Heart right ventricle (tissue), 16 donors: ENCODE data around the gene GSTT2B. TPM values are rescaled to one million over a fixed set of nuclear protein-coding genes. Genes with fewer than 3 reads are reported as not detected.
"Not testable (repeated sequence)": the region's sequence is repeated elsewhere in the genome, so short reads cannot be mapped to it uniquely, and the experiment has no call there.

Experiments used
- ATAC-seq, 8 donors: fragments of 200-7000 bp; cut with Tn5 transposase; one replicate each; pipeline ENCODE4 v1.9.1; 2020; ENCODE audit warnings: mild to moderate bottlenecking in 8 of 8, moderate library complexity in 8 of 8, moderate number of reproducible peaks in 1 of 8
- DNase-seq, 2 donors: peaks; one replicate each; pipeline ENCODE4 v3.0.0-alpha.2; 2020
- H3K27ac ChIP-seq, 10 donors: fragments of 200-600 bp; sonication (generic) in 2 of 10; one replicate each; pipeline versions ENCODE4 v1.5.0 to v1.8.0; 2020 to 2022; ENCODE audit warnings: mild to moderate bottlenecking in 3 of 10
- H3K27me3 ChIP-seq, 7 donors: fragments of 200-600 bp; one replicate each; pipeline ENCODE4 v1.8.0; 2021 to 2022; ENCODE audit warnings: mild to moderate bottlenecking in 2 of 7
- H3K36me3 ChIP-seq, 9 donors: fragments of 200-600 bp; sonication (generic) in 1 of 9; one replicate each; pipeline versions ENCODE4 v1.5.0 to v1.8.0; 2020 to 2022; ENCODE audit warnings: mild to moderate bottlenecking in 2 of 9
- H3K4me1 ChIP-seq, 9 donors: fragments of 200-600 bp; sonication (generic) in 1 of 9; one replicate each; pipeline versions ENCODE4 v1.5.0 to v1.8.0; 2020 to 2022; ENCODE audit warnings: mild to moderate bottlenecking in 4 of 9
- H3K4me3 ChIP-seq, 10 donors: fragments of 200-600 bp; sonication (generic) in 2 of 10; one replicate each; pipeline versions ENCODE4 v1.5.0 to v1.8.0; 2020 to 2022; ENCODE audit warnings: mild to moderate bottlenecking in 7 of 10, moderate library complexity in 2 of 10
- H3K9me3 ChIP-seq, 11 donors: fragments of 200-600 bp in 10 of 11; sonication (generic) in 2 of 11; one replicate each; pipeline versions ENCODE4 v1.5.0 to v1.8.0; 2013 to 2022; ENCODE audit warnings: mild to moderate bottlenecking in 2 of 11, control low read depth in 1 of 11, moderate library complexity in 1 of 11
- WGBS, 2 donors: extraction: QIAGEN DNeasy Blood & Tissue Kit; methylation state at CpG; one replicate each; pipeline ENCODE4 v1.1.7; 2013; ENCODE audit warnings: inconsistent platforms in 1 of 2; 5-methylcytosine and 5-hydroxymethylcytosine counted together
- intact Hi-C, 10 donors: fragments of 100-400 bp; cut with DNase I; formaldehyde crosslinking; loops; one replicate each; pipeline versions ENCODE4 v1.11.1 to v1.14.2; 2022
- long read RNA-seq, 3 donors: library from polyadenylated mRNA; unstranded; transcript quantifications; one replicate each; pipeline ENCODE4 v2.0.0, GENCODE V29; 2020 to 2021
- polyA plus RNA-seq, 2 donors: library from polyadenylated mRNA; stranded (reverse); fragments of 200-250 nt; gene quantifications; one replicate each; pipeline ENCODE4 v1.2.3, GENCODE V29; 2013
- total RNA-seq, 10 donors: library from RNA; stranded (reverse); fragmentation: NEBNext Ultra II Directional in 3 of 10; extraction: Animal tissue kit (Norgen Biotek cat#: 25700) in 3 of 10; gene quantifications; one replicate each; pipeline versions ENCODE4 v1.2.1 to v1.2.4, GENCODE V29; 2021 to 2023
- TF ChIP-seq, protein P1 (sequence below), 9 donors: fragments of 200-600 bp; sonication (generic) in 2 of 9; IDR thresholded peaks; one replicate each; pipeline versions ENCODE4 v1.5.0 to v1.8.0; 2021 to 2022; ENCODE audit warnings: antibody characterized with exemption in 9 of 9, mild to moderate bottlenecking in 5 of 9, moderate library complexity in 1 of 9
- donor health status: Arrhythmogenic right ventricular cardiomyopathy.
- donor health status: ischemic (EF 13 %, LVEDD 7.1; RV severe dilation, severe dysfunction).
- donor health status: healthy with polysubstance abuse.
- donor health status: DM: no; HTN: yes; CAD: no.
- donor health status: DM: no; HTN: no; CAD: no.
- donor health status: ischemic (EF 25% LVEDD 6.9; RV normal size, moderate dysfunction).
- donor health status: ischemic (EF 25% LVEDD 5.7; RV mildly dilated, moderate dysfunction).
- donor health status: healthy.
- donor health status: DM: yes; HTN: yes; CAD: no.
- donor health status: Ischemic cardiomyopathy.
- donor health status: ischemic (EF 35%, LVEDD 5.7; RV mildly dilated, moderate dysfunction).
- donor health status: nonischemic (EF 11% LVEDD 7.7; RV severe dilation, severe dysfunction).
- donor health status: DM: yes; HTN: yes; CAD: no.
- donor health status: PGD.
- donor health status: ischemic (EF 29% LVEDD 5.4; RV normal size, mild dysfunction).
- donor health status: nonischemic (EF 23%, LVEDD 6.1; RV moderate dilation, normal function).

GSTT2B gene, protein sequence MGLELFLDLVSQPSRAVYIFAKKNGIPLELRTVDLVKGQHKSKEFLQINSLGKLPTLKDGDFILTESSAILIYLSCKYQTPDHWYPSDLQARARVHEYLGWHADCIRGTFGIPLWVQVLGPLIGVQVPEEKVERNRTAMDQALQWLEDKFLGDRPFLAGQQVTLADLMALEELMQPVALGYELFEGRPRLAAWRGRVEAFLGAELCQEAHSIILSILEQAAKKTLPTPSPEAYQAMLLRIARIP
- total RNA-seq (10 to 100 TPM in 2 of 10 donors, 1 to 10 TPM in 8; 1.3 to 14.3 (median 4.2) TPM), polyA plus RNA-seq (10 to 100 TPM; 23.2 to 25.4 TPM)
- long read RNA-seq, donor 1: 0 reads
- long read RNA-seq, donor 2, partial matches to known transcripts: 1 of 1 reads
- long read RNA-seq, donor 2, other reads (novel, unspliced or antisense): 0 of 1 reads
- long read RNA-seq, donor 3, partial matches to known transcripts: 0 of 2 reads
- long read RNA-seq, donor 3, other reads (novel, unspliced or antisense): 0 of 2 reads

DNA sequence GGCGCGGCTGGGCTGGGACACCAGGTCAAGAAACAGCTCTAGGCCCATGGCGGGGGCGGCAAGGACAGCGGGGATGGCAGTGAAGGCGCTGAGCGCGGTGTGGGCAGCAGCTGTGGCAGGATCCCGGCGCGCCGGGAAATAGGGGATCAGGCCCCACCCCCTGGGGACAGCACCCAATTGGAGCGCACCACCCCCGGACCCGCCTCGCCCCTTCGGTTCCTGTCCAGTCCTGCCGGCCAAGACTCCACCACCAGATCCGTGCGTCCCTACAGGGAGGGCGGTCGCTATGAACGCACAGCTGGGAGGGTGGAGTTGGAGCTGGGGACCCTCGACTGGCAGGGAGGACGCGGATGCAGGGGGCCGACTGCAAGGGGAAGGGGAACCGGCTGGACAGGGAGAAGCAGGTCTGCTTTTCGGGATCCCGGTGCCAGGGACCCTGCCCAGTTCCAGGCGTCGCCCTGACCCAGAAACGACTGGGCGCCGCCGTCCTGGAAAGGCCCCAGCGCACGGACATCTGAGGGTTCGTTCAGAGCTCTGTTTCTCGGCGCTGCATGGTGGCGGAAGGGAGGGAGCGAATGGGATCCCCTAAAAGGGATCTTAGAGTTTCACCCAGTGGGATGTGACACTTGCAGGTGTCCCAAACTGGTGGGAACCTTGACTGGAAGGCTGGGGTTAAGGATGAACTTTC lies at the start of gene GSTT2B:
TSS of gene GSTT2B (minus strand) at position 112 of the 688 bp plus-strand sequence. CDS start at position 48, 64 bp downstream.
- H3K36me3 ChIP-seq, DNase-seq, H3K27me3 ChIP-seq, H3K9me3 ChIP-seq, intact Hi-C loops, H3K27ac ChIP-seq, H3K4me1 ChIP-seq: not testable (repeated sequence)
- WGBS, 2 donors: no CpG with 5 or more reads among the region's 43 CpGs
- ATAC-seq: peak; percentile 84 to 94 (median 89)
- peak within 1 kb of the TSS in 2 of 10 donors; percentile 32 to 35 for H3K4me3 ChIP-seq

DNA sequence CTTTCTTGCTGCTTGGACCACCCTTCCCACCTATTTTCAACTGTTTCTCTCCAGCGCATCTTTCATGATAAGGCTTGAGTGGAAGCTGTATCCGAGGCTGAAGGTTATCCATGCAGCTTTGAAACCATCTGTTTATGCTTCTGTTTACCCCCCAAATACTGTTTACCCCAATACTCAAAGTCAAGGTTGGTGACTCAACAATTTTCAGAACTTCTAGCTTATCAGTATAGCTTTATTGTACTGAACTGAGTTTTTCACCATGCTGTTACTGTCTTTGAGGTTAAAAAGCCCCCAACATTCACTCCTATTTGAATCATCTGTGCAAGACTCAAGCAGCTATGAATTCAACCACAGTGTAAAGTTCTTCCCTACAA lies 49.0 kb upstream of the GSTT2B start:
- TF ChIP-seq, protein P1, sequence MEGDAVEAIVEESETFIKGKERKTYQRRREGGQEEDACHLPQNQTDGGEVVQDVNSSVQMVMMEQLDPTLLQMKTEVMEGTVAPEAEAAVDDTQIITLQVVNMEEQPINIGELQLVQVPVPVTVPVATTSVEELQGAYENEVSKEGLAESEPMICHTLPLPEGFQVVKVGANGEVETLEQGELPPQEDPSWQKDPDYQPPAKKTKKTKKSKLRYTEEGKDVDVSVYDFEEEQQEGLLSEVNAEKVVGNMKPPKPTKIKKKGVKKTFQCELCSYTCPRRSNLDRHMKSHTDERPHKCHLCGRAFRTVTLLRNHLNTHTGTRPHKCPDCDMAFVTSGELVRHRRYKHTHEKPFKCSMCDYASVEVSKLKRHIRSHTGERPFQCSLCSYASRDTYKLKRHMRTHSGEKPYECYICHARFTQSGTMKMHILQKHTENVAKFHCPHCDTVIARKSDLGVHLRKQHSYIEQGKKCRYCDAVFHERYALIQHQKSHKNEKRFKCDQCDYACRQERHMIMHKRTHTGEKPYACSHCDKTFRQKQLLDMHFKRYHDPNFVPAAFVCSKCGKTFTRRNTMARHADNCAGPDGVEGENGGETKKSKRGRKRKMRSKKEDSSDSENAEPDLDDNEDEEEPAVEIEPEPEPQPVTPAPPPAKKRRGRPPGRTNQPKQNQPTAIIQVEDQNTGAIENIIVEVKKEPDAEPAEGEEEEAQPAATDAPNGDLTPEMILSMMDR (IDR thresholded peaks at IDR 0.05): no peak

DNA sequence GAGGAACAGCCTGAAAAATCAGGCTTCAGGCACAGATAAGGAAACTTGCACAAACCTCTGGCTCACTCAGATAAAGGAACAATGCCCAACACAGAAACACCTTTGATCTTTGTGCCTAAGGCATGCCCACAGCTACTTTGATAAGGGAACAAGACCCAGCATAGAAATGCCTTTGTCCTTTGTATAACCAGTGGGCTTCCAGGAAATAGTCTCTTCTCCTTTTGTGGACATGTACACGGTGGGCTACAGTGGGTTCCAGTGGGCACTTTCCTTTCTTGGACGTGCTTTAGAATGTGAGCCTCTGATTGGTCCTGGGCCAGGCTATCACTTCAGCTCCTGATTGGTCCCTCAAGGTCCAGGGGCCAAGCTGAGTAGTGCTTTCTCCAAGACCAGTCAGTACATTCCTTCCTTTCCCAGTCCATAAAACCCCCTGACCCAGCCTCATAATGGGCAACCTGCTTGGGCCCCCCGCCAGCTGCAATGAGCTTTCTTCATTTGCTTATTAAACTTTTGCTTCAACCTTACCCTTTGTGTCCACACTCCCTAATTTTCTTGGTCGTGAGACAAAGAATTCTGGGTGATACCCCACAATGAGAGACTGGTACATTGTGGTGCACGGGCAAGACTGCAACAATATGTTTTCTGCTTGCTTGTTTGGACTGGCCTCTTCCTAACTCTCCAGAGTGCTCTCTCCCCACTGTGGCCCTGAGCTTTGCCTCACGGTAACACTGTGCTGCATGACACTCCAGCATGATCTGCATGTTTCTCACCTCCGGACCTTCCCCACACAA lies 48.4 kb upstream of the GSTT2B start:
- no peaks in the 10 kb centered on the region for H3K27me3 ChIP-seq
- no peak for DNase-seq
- peaks cover 0 to 5% (median 0%) of the 10 kb centered on the region in 9 donors for H3K36me3 ChIP-seq
- no peak overlapping the region for H3K27ac ChIP-seq
- ATAC-seq: no peak
- intact Hi-C loops: loop anchor here in 7 of 10 donors (5.0 to 10.0 kb wide), 4 partner anchors 72 to 168 kb away; no protein-coding TSS in a partner anchor
- H3K4me1 ChIP-seq: peaks cover 0 to 34% (median 24%) of the 10 kb centered on the region in 9 donors
- H3K4me3 ChIP-seq: no peak overlapping the region
- TF ChIP-seq, protein P1 (IDR thresholded peaks at IDR 0.05): no peak
- 88 to 91% methylated on average over 7 of the region's 7 CpGs for WGBS, 2 donors
- no peaks in the 10 kb centered on the region for H3K9me3 ChIP-seq

More for the DNA sequence above, 49.0 kb upstream of the GSTT2B start:
- H3K27me3 ChIP-seq: no peaks in the 10 kb centered on the region
- ATAC-seq: no peak
- no peak overlapping the region for H3K4me3 ChIP-seq
- peaks cover 0 to 32% (median 24%) of the 10 kb centered on the region in 9 donors for H3K4me1 ChIP-seq
- H3K9me3 ChIP-seq: no peaks in the 10 kb centered on the region
- WGBS, 2 donors: 91 to 96% methylated on average over 2 of the region's 2 CpGs
- H3K27ac ChIP-seq: no peak overlapping the region
- H3K36me3 ChIP-seq: peaks cover 0 to 5% (median 0%) of the 10 kb centered on the region in 9 donors
- intact Hi-C loops: loop anchor here in 1 of 10 donors (5.0 kb wide), 1 partner anchor 167 kb away; no protein-coding TSS in a partner anchor
- DNase-seq: no peak

DNA sequence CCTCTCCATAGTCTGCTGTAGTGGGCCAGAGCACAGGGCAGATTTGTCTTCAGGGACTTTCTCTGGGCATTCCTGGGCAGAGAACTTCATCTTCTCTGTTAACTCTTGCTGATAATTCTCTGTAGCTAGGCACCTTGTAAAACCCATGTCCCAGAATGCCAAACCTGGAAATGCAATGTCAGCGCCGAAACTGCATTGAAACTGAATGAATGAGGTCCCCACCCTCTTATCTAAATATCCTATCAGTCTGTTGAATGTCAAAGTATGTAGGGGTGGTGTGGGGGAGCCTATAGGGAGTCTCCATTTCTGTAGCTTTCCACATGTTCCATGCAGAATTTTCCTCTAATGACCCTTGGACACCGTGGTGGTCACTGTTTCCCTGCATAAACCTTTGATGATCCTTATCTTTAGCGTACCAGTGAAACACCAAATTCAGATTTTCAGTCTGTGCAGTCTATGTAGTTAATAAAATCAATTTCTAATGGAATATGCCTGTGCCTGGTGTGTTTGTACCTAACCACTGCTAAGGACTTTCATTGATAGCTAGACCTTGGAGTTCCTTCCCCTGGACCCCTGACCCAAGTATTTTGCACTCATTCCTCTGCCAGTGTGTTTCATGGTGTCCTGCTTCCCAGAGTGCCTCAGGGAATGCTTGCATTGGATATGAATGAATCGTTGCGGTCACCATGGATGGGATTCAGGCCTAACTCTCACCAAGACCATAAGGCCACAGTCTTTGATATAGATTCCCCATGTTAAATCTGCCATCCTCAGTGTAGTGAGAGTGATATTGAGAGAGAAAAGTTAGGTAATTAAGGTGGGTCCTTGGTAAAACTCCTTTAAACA lies 47.6 kb upstream of the GSTT2B start:
- TF ChIP-seq, protein P1 (IDR thresholded peaks at IDR 0.05): no peak
- ATAC-seq (no peak), DNase-seq (no peak)
- no peaks in the 10 kb centered on the region for H3K9me3 ChIP-seq
- no peak overlapping the region for H3K27ac ChIP-seq
- WGBS, 2 donors: 84 to 87% methylated on average over 6 of the region's 6 CpGs
- intact Hi-C loops: loop anchor here in 6 of 10 donors (5.0 to 10.0 kb wide), 3 partner anchors 71 to 166 kb away; no protein-coding TSS in a partner anchor
- peaks cover 0 to 35% (median 24%) of the 10 kb centered on the region in 9 donors for H3K4me1 ChIP-seq
- H3K4me3 ChIP-seq: no peak overlapping the region
- no peaks in the 10 kb centered on the region for H3K27me3 ChIP-seq
- H3K36me3 ChIP-seq: no peaks in the 10 kb centered on the region
